Hepatocyte (in vitro differentiated cells): ENCODE data around the gene HEATR1.

Source experiments
- CTCF ChIP-seq: fragments of 200-600 bp; sonication (generic); IDR thresholded peaks from 2 replicates; pipeline ENCODE4 v1.5.1; 2016; ENCODE audit warnings: antibody characterized with exemption, mild to moderate bottlenecking; ENCODE audit not compliant: poor library complexity
- EZH2 ChIP-seq: fragments of 200-600 bp; sonication (generic); IDR thresholded peaks from 2 replicates; pipeline ENCODE4 v1.6.1; 2016; ENCODE audit warnings: antibody characterized with exemption, mild to moderate bottlenecking, borderline replicate concordance

GRCh38 chr1:236526079-236526478 lies 78.2 kb downstream of the HEATR1 start:
- TF ChIP-seq CTCF, result no peak
- TF ChIP-seq EZH2, result no peak
